ENCODE results near the gene FAM32A. TPM values are rescaled to one million over a fixed set of nuclear protein-coding genes. Genes with fewer than 3 reads are reported as not detected.

FAM32A gene
- total and polyA plus RNA-seq, 4 donors: 46.1 to 89.5 (median 63.5) TPM

Other genes starting within 250 kb of the FAM32A start
- not detected for gene OR10H4, start 236.4 kb upstream of the FAM32A start, total RNA-seq
- not detected for gene OR10H4, start 236.4 kb upstream of the FAM32A start, polyA plus RNA-seq
- 1,000 to 10,000 TPM in 1 of 2 donors, 100 to 1,000 TPM in 1; 695 to 1,409 TPM for gene TPM4, start 108.9 kb upstream of the FAM32A start, total RNA-seq
- gene TPM4, start 108.9 kb upstream of the FAM32A start, polyA plus RNA-seq: 100 to 1,000 TPM; 800 to 937 TPM
- gene RAB8A, start 73.5 kb upstream of the FAM32A start, total RNA-seq: 10 to 100 TPM; 51.3 to 56.7 TPM
- gene RAB8A, start 73.5 kb upstream of the FAM32A start, polyA plus RNA-seq: 10 to 100 TPM; 17.6 to 30.3 TPM
- 1 to 10 TPM; 1.3 to 1.4 TPM for gene HSH2D, start 41.7 kb upstream of the FAM32A start, total RNA-seq
- gene HSH2D, start 41.7 kb upstream of the FAM32A start, polyA plus RNA-seq: 1 to 10 TPM in 1 of 2 donors, under 1 TPM in 1; 0.10 to 2.5 TPM
- not detected for gene CIB3, start 11.9 kb upstream of the FAM32A start, total RNA-seq
- gene CIB3, start 11.9 kb upstream of the FAM32A start, polyA plus RNA-seq: under 1 TPM in 1 of 2 donors, not detected in 1; 0.95 TPM
- 10 to 100 TPM; 74.7 TPM for gene AP1M1, start 12.5 kb downstream of the FAM32A start, total RNA-seq
- 10 to 100 TPM; 25.2 to 62.4 TPM for gene AP1M1, start 12.5 kb downstream of the FAM32A start, polyA plus RNA-seq
- gene KLF2, start 139.4 kb downstream of the FAM32A start, total RNA-seq: 100 to 1,000 TPM in 1 of 2 donors, 10 to 100 TPM in 1; 98.9 to 223 TPM
- 10 to 100 TPM in 1 of 2 donors, 1 to 10 TPM in 1; 4.8 to 12.4 TPM for gene KLF2, start 139.4 kb downstream of the FAM32A start, polyA plus RNA-seq

Data from aorta (tissue), 4 donors.